ENCODE measurements around the gene PYM1. TPM values are rescaled to one million over a fixed set of nuclear protein-coding genes. Genes with fewer than 3 reads are reported as not detected.

The PYM1 gene
- total and polyA plus RNA-seq, 2 of the 13 experiments (the other 11 are each of a cell fraction or from before 2014, with no cell fraction given) = 44.0 to 51.8 TPM

DNA sequence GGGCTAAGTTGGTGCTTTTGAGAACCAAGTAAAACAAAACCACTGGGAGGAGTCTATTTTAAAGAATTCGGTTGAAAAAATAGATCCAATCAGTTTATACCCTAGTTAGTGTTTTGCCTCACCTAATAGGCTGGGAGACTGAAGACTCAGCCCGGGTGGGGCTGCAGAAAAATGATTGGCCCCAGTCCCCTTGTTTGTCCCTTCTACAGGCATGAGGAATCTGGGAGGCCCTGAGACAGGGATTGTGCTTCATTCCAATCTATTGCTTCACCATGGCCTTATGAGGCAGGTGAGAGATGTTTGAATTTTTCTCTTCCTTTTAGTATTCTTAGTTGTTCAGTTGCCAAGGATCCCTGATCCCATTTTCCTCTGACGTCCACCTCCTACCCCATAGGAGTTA, 44.3 kb upstream of the PYM1 start (continued):
- TF ChIP-seq, protein P1, sequence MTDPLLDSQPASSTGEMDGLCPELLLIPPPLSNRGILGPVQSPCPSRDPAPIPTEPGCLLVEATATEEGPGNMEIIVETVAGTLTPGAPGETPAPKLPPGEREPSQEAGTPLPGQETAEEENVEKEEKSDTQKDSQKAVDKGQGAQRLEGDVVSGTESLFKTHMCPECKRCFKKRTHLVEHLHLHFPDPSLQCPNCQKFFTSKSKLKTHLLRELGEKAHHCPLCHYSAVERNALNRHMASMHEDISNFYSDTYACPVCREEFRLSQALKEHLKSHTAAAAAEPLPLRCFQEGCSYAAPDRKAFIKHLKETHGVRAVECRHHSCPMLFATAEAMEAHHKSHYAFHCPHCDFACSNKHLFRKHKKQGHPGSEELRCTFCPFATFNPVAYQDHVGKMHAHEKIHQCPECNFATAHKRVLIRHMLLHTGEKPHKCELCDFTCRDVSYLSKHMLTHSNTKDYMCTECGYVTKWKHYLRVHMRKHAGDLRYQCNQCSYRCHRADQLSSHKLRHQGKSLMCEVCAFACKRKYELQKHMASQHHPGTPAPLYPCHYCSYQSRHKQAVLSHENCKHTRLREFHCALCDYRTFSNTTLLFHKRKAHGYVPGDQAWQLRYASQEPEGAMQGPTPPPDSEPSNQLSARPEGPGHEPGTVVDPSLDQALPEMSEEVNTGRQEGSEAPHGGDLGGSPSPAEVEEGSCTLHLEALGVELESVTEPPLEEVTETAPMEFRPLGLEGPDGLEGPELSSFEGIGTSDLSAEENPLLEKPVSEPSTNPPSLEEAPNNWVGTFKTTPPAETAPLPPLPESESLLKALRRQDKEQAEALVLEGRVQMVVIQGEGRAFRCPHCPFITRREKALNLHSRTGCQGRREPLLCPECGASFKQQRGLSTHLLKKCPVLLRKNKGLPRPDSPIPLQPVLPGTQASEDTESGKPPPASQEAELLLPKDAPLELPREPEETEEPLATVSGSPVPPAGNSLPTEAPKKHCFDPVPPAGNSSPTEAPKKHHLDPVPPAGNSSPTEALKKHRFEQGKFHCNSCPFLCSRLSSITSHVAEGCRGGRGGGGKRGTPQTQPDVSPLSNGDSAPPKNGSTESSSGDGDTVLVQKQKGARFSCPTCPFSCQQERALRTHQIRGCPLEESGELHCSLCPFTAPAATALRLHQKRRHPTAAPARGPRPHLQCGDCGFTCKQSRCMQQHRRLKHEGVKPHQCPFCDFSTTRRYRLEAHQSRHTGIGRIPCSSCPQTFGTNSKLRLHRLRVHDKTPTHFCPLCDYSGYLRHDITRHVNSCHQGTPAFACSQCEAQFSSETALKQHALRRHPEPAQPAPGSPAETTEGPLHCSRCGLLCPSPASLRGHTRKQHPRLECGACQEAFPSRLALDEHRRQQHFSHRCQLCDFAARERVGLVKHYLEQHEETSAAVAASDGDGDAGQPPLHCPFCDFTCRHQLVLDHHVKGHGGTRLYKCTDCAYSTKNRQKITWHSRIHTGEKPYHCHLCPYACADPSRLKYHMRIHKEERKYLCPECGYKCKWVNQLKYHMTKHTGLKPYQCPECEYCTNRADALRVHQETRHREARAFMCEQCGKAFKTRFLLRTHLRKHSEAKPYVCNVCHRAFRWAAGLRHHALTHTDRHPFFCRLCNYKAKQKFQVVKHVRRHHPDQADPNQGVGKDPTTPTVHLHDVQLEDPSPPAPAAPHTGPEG (CRISPR knock-in tag; IDR thresholded peaks at IDR 0.05) = no peak
- TF ChIP-seq YEATS4 (CRISPR knock-in tag; IDR thresholded peaks at IDR 0.05; ENCODE audit: borderline replicate concordance) = no peak
- TF ChIP-seq YY1 (IDR thresholded peaks at IDR 0.05; ENCODE audit: insufficient read depth, insufficient replicate concordance, low read depth, low read length) = no peak
- TF ChIP-seq ZNF740 (CRISPR knock-in tag; IDR thresholded peaks at IDR 0.05) = no peak
- TF ChIP-seq HNF1A (IDR thresholded peaks at IDR 0.05; ENCODE audit: low read depth) = no peak
- TF ChIP-seq HNF1A (CRISPR knock-in tag; IDR thresholded peaks at IDR 0.05; ENCODE audit: borderline replicate concordance) = no peak
- TF ChIP-seq AHR (CRISPR knock-in tag; IDR thresholded peaks at IDR 0.05) = no peak
- TF ChIP-seq, protein P2, sequence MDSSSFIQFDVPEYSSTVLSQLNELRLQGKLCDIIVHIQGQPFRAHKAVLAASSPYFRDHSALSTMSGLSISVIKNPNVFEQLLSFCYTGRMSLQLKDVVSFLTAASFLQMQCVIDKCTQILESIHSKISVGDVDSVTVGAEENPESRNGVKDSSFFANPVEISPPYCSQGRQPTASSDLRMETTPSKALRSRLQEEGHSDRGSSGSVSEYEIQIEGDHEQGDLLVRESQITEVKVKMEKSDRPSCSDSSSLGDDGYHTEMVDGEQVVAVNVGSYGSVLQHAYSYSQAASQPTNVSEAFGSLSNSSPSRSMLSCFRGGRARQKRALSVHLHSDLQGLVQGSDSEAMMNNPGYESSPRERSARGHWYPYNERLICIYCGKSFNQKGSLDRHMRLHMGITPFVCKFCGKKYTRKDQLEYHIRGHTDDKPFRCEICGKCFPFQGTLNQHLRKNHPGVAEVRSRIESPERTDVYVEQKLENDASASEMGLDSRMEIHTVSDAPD (CRISPR knock-in tag; IDR thresholded peaks at IDR 0.05) = no peak
- TF ChIP-seq SOX13 (IDR thresholded peaks at IDR 0.05) = no peak
- 0 out of 4 replicates have a peak, but pooled peaks of 1 of the 2 experiments have one; percentile 8 for TF ChIP-seq SOX13 (CRISPR knock-in tag; conservative IDR thresholded peaks at IDR 0.05 in 1 of 2, IDR thresholded peaks at IDR 0.05 in 1 of 2)
- no peak for TF ChIP-seq ZSCAN22 (CRISPR knock-in tag; IDR thresholded peaks at IDR 0.05)
- peak; percentile 86 for TF ChIP-seq CEBPG (CRISPR knock-in tag; IDR thresholded peaks at IDR 0.05)
- no peak for TF ChIP-seq HBP1 (CRISPR knock-in tag; IDR thresholded peaks at IDR 0.05; ENCODE audit: low read depth)
- no peak for TF ChIP-seq ZNF138 (CRISPR knock-in tag; IDR thresholded peaks at IDR 0.05; ENCODE audit: low read depth)
- no peak for TF ChIP-seq NFIC (IDR thresholded peaks at IDR 0.05; ENCODE audit: low read length)

Measured in HepG2 (cell line).